IMR-90 (cell line): ENCODE measurements around the gene RASSF8. TPM values are rescaled to one million over a fixed set of nuclear protein-coding genes. Genes with fewer than 3 reads are reported as not detected.

Experiments
- ATAC-seq: fragments of 200-7000 bp; cut with Tn5 transposase; 2 replicates; pipeline ENCODE4 v1.9.1; 2020; ENCODE audit warnings: low read depth, mild to moderate bottlenecking, moderate library complexity
- BruUV-seq: library from RNA; stranded (reverse); fragments of 400-500 nt; replicated peaks from 2 replicates; lab custom pipeline; 2021; lab: Mats Ljungman, UMichigan
- CTCF ChIA-PET: fragments of 300-600 bp; formaldehyde crosslinking; extraction: SDS; loops from one replicate; lab custom pipeline; 2021; ENCODE audit warnings: antibody characterized with exemption; lab: Yijun Ruan, JAX
- POLR2A ChIA-PET: fragments of 300-600 bp; sonication (Branson Sonifier 250); formaldehyde crosslinking; loops from one replicate; lab custom pipeline; 2022; ENCODE audit warnings: antibody characterized with exemption; ENCODE audit not compliant: unreplicated experiment; lab: Charles Lee
- DNase-seq: peaks from one replicate; pipeline ENCODE4 v3.0.0; 2013
- H2AFZ ChIP-seq: replicated peaks from 2 replicates; pipeline ENCODE3; 2013; ENCODE audit warnings: low read length, mild to moderate bottlenecking; ENCODE audit not compliant: poor library complexity
- H2AK5ac ChIP-seq: 2 replicates; pipeline ENCODE4 v1.6.1; 2013; ENCODE audit warnings: low read depth, low read length, inconsistent platforms
- H2AK9ac ChIP-seq: replicated peaks from 2 replicates; pipeline ENCODE3; 2013; ENCODE audit warnings: mild to moderate bottlenecking, low read depth, low read length, moderate library complexity; ENCODE audit not compliant: poor library complexity
- H2BK120ac ChIP-seq: 2 replicates; pipeline ENCODE4 v1.6.1; 2013; ENCODE audit warnings: low read depth, low read length, inconsistent platforms
- H2BK15ac ChIP-seq: 3 replicates; pipeline ENCODE4 v1.6.1; 2013; ENCODE audit warnings: low read depth, low read length, inconsistent platforms
- H2BK20ac ChIP-seq: 2 replicates; pipeline ENCODE4 v1.6.1; 2013; ENCODE audit warnings: low read depth, mild to moderate bottlenecking, inconsistent platforms, low read length, moderate library complexity
- H2BK5ac ChIP-seq: 2 replicates; pipeline ENCODE4 v1.6.1; 2013; ENCODE audit warnings: mild to moderate bottlenecking, low read depth, low read length, inconsistent platforms; ENCODE audit not compliant: poor library complexity, severe bottlenecking
- H3K14ac ChIP-seq: replicated peaks from 2 replicates; pipeline ENCODE4 v1.6.1; 2013; ENCODE audit warnings: low read depth, low read length, inconsistent platforms
- H3K18ac ChIP-seq: 2 replicates; pipeline ENCODE4 v1.6.1; 2013; ENCODE audit warnings: low read depth, low read length, control low read depth
- H3K23ac ChIP-seq: 2 replicates; pipeline ENCODE4 v1.6.1; 2013; ENCODE audit warnings: low read depth, low read length, inconsistent platforms
- H3K27ac ChIP-seq: 2 replicates; pipeline ENCODE4 v1.5.1; 2013; ENCODE audit warnings: mild to moderate bottlenecking, control low read depth, low read length; ENCODE audit not compliant: insufficient read depth
- H3K27me3 ChIP-seq: 2 replicates; pipeline ENCODE4 v1.6.1; 2013; ENCODE audit warnings: low read length; ENCODE audit not compliant: control insufficient read depth, insufficient read depth
- H3K36me3 ChIP-seq: 2 replicates; pipeline ENCODE4 v1.6.1; 2013; ENCODE audit warnings: low read length, mixed read lengths; ENCODE audit not compliant: control insufficient read depth, insufficient read depth
- H3K4ac ChIP-seq: 2 replicates; pipeline ENCODE4 v1.6.1; 2013; ENCODE audit warnings: low read depth, low read length, inconsistent platforms
- H3K4me1 ChIP-seq: 2 replicates; pipeline ENCODE4 v1.6.1; 2013; ENCODE audit warnings: low read length, mixed read lengths; ENCODE audit not compliant: control insufficient read depth, insufficient read depth
- H3K4me2 ChIP-seq: 2 replicates; pipeline ENCODE4 v1.6.1; 2013; ENCODE audit warnings: low read depth, mild to moderate bottlenecking, control low read depth, low read length, moderate library complexity
- H3K4me3 ChIP-seq: 2 replicates; pipeline ENCODE4 v1.5.1; 2013; ENCODE audit warnings: low read depth, mild to moderate bottlenecking, control low read depth, low read length, moderate library complexity; ENCODE audit not compliant: insufficient read depth
- H3K56ac ChIP-seq: 2 replicates; pipeline ENCODE4 v1.6.1; 2013; ENCODE audit warnings: low read length, inconsistent platforms; ENCODE audit not compliant: insufficient read depth; ENCODE audit errors: extremely low read depth
- H3K79me1 ChIP-seq, 2 experiments: 2 replicates each; pipeline ENCODE4 v1.6.1; 2013; ENCODE audit warnings: low read length in 2 of 2, inconsistent platforms in 1 of 2, low read depth in 1 of 2
- H3K9ac ChIP-seq: 2 replicates; pipeline ENCODE4 v1.6.1; 2013; ENCODE audit warnings: low read depth, low read length, control low read depth
- H3K9me1 ChIP-seq: 2 replicates; pipeline ENCODE4 v1.6.1; 2013; ENCODE audit warnings: low read length, inconsistent platforms; ENCODE audit not compliant: insufficient read depth
- H3K9me3 ChIP-seq: 2 replicates; pipeline ENCODE4 v1.6.1; 2013; ENCODE audit warnings: low read length; ENCODE audit not compliant: control insufficient read depth, insufficient read depth
- H4K20me1 ChIP-seq: 2 replicates; pipeline ENCODE4 v1.6.1; 2013; ENCODE audit warnings: low read length, inconsistent platforms; ENCODE audit not compliant: insufficient read depth
- H4K5ac ChIP-seq: 2 replicates; pipeline ENCODE4 v1.6.1; 2013; ENCODE audit warnings: mild to moderate bottlenecking, low read depth, low read length, control low read depth
- H4K8ac ChIP-seq, 2 experiments: 2 replicates each; pipeline ENCODE4 v1.6.1; 2013; ENCODE audit warnings: low read depth in 2 of 2, low read length in 2 of 2, control low read depth in 1 of 2, inconsistent platforms in 1 of 2
- H4K91ac ChIP-seq: 2 replicates; pipeline ENCODE4 v1.6.1; 2013; ENCODE audit warnings: low read depth, low read length, inconsistent platforms; ENCODE audit not compliant: insufficient read depth
- BHLHE40 ChIP-seq: fragments of 150-350 bp; IDR thresholded peaks from 2 replicates; pipeline ENCODE4 v1.6.1; 2016; ENCODE audit warnings: mild to moderate bottlenecking, low read depth, low read length
- CEBPB ChIP-seq: IDR thresholded peaks from 2 replicates; pipeline ENCODE4 v1.6.1; 2012; ENCODE audit warnings: low read depth, low read length, improper control_type of control experiment
- CHD1 ChIP-seq: IDR thresholded peaks from 2 replicates; pipeline ENCODE4 v1.6.1; 2012; ENCODE audit warnings: low read depth, low read length, improper control_type of control experiment
- CTCF ChIP-seq: conservative IDR thresholded peaks from 2 replicates; pipeline ENCODE4 v1.5.1; 2012; ENCODE audit warnings: mild to moderate bottlenecking, low read depth, low read length, improper control_type of control experiment
- ELK1 ChIP-seq: fragments of 150-350 bp; IDR thresholded peaks from 2 replicates; pipeline ENCODE4 v1.6.1; 2016; ENCODE audit warnings: low read depth, mild to moderate bottlenecking, low read length, moderate library complexity, borderline replicate concordance
- FOS ChIP-seq: fragments of 150-350 bp; IDR thresholded peaks from 2 replicates; pipeline ENCODE4 v1.6.1; 2016; ENCODE audit warnings: low read depth, low read length
- MAZ ChIP-seq: IDR thresholded peaks from 2 replicates; pipeline ENCODE4 v1.6.1; 2012; ENCODE audit warnings: low read depth, mild to moderate bottlenecking, low read length, improper control_type of control experiment, moderate library complexity, borderline replicate concordance
- MXI1 ChIP-seq: IDR thresholded peaks from 2 replicates; pipeline ENCODE4 v1.6.1; 2012; ENCODE audit warnings: low read depth, mild to moderate bottlenecking, low read length, moderate library complexity, borderline replicate concordance
- NFE2L2 ChIP-seq: fragments of 150-350 bp; IDR thresholded peaks from 2 replicates; pipeline ENCODE4 v1.6.1; 2016; ENCODE audit warnings: low read depth, mild to moderate bottlenecking, low read length
- RAD21 ChIP-seq: IDR thresholded peaks from 2 replicates; pipeline ENCODE4 v1.6.1; 2012; ENCODE audit warnings: low read length, improper control_type of control experiment
- RCOR1 ChIP-seq: IDR thresholded peaks from 2 replicates; pipeline ENCODE4 v1.6.1; 2012; ENCODE audit warnings: mild to moderate bottlenecking, low read length, improper control_type of control experiment; ENCODE audit not compliant: insufficient replicate concordance
- WGBS, 2 experiments: methylation state at CpG; one replicate each; pipeline versions ENCODE4 v1.1.5 to v1.1.7; 2013; ENCODE audit warnings: missing lambda C conversion rate in 2 of 2; ENCODE audit not compliant: insufficient read length in 1 of 2; ENCODE audit errors: extremely low coverage in 2 of 2; 5-methylcytosine and 5-hydroxymethylcytosine counted together
- dilution Hi-C: fragments of 300-500 bp; cut with HindIII; formaldehyde crosslinking; loops from one replicate; pipeline ENCODE4 v1.14.3; 2018; ENCODE audit warnings: low sequenced_read_pairs; ENCODE audit not compliant: unreplicated experiment
- in situ Hi-C: fragments of 300-500 bp; cut with MboI; formaldehyde crosslinking; loops from 3 replicates; pipeline ENCODE4 v1.14.3; 2019; ENCODE audit warnings: low sequenced_read_pairs, inconsistent platforms, mixed read lengths
- intact Hi-C: fragments of 100-400 bp; cut with micrococcal nuclease; formaldehyde crosslinking; loops from 2 replicates; pipeline ENCODE4 v1.10.0; 2022
- polyA plus RNA-seq, 3 experiments: library from polyadenylated mRNA; depleted of rRNA; stranded (reverse); fragments of >200 nt; gene quantifications; 2 replicates each; pipeline ENCODE4 v1.2.3, GENCODE V29; 2012; ENCODE audit warnings: low replicate concordance in 1 of 3
- total RNA-seq: library from RNA; depleted of rRNA; stranded (reverse); fragments of >200 nt; gene quantifications from 2 replicates; pipeline ENCODE4 v1.2.3, GENCODE V29; 2012

The RASSF8 gene
- total and polyA plus RNA-seq, 2 of the 4 experiments (the other 2 are of a cell fraction), result 10.8 to 50.5 TPM

GRCh38 chr12:26113853-26114719 is 155.6 kb downstream of the RASSF8 start:
- H3K23ac ChIP-seq, result peak overlapping the region; percentile 0; the same call in 1 of the 2 replicates
- H3K79me1 ChIP-seq, result no peaks in the 10 kb centered on the region
- peak overlapping the region; percentile 6; the same call in 1 of the 2 replicates for H4K5ac ChIP-seq
- peak overlapping the region; percentile 94 for H3K4me2 ChIP-seq
- ATAC-seq, result peak; percentile 96
- no peaks in the 10 kb centered on the region for H4K20me1 ChIP-seq
- ChIA-PET CTCF (interaction anchor here (1.0 to 1.5 kb wide), 2 partner anchors 17 to 500 kb away, joined by 3 to 4 read pairs; no protein-coding TSS in a partner anchor), POLR2A (no interaction called here)
- no peaks in the 10 kb centered on the region; the same call in 1 of the 2 replicates for H3K27me3 ChIP-seq
- peak overlapping the region; percentile 51 for H2BK5ac ChIP-seq
- intact Hi-C loops, result loop anchor here (2.0 kb wide), 1 partner anchor 411 kb away; no protein-coding TSS in a partner anchor
- no peak overlapping the region; the same call in 1 of the 2 replicates for H3K56ac ChIP-seq
- BruUV-seq, result no TSS peak
- H3K14ac ChIP-seq, result peak overlapping the region; percentile 24; the same call in 1 of the 2 replicates
- H3K9me3 ChIP-seq, result no peaks in the 10 kb centered on the region
- peak overlapping the region; percentile 90 for H2AK9ac ChIP-seq
- H3K18ac ChIP-seq, result peak overlapping the region; percentile 20; the same call in 1 of the 2 replicates
- H2AK5ac ChIP-seq, result no peak overlapping the region
- peak overlapping the region; percentile 33 for H3K9ac ChIP-seq
- peak overlapping the region; percentile 38 for H2BK20ac ChIP-seq
- in situ Hi-C loops, result no loop called here
- peak overlapping the region; percentile 51 for H3K27ac ChIP-seq
- peak overlapping the region; percentile 58 for H3K4me3 ChIP-seq
- H4K91ac ChIP-seq, result peak overlapping the region; percentile 44; the same call in 1 of the 2 replicates
- 2% methylated on average over 18 of the region's 72 CpGs; no CpG with 5 or more reads in 1 of the 2 experiments for WGBS, 2 experiments
- dilution Hi-C loops, result no loop called here
- H3K4me1 ChIP-seq, result peaks cover 4% of the 10 kb centered on the region; the same call in 1 of the 2 replicates
- peak overlapping the region; percentile 61 for H2BK120ac ChIP-seq
- H3K9me1 ChIP-seq, result no peaks in the 10 kb centered on the region
- H2BK15ac ChIP-seq, result no peak overlapping the region; the same call in 2 of the 3 replicates
- H3K4ac ChIP-seq, result peak overlapping the region; percentile 34; the same call in 1 of the 2 replicates
- DNase-seq, result peak; percentile 82
- H2AFZ ChIP-seq, result peak overlapping the region; percentile 89
- peak overlapping the region in 1 of 2 experiments; percentile 70; a peak in 2 of 4 replicates for H4K8ac ChIP-seq
- no peaks in the 10 kb centered on the region for H3K36me3 ChIP-seq
- TF ChIP-seq CTCF (0 out of 2 replicates have a peak, but pooled peaks have one; percentile 19), CHD1 (no peak), MXI1 (peak; percentile 86; the same call in 1 of the 2 replicates), RAD21 (no peak), MAZ (peak; percentile 87; the same call in 1 of the 2 replicates), NFE2L2 (peak; percentile 76), RCOR1 (peak; percentile 43), BHLHE40 (peak; percentile 97), FOS (peak; percentile 62; the same call in 1 of the 2 replicates), ELK1 (no peak), CEBPB (peak; percentile 27; the same call in 1 of the 2 replicates)
